HEK293 (cell line): ENCODE data around the gene TPRG1.

Source experiments
- CTCF ChIA-PET: fragments of 350-600 bp; formaldehyde crosslinking; extraction: SDS; loops from one replicate; lab custom pipeline; 2021; ENCODE audit warnings: antibody characterized with exemption; lab: Yijun Ruan, JAX
- POLR2A ChIA-PET: fragments of 300-600 bp; formaldehyde crosslinking; extraction: SDS; loops from one replicate; lab custom pipeline; 2020; ENCODE audit warnings: antibody characterized with exemption, inconsistent platforms; lab: Yijun Ruan, JAX
- H3K27ac ChIP-seq: fragments of 200-500 bp; sonication (Bioruptor generic); 2 replicates; pipeline ENCODE4 v1.5.1; 2014; ENCODE audit warnings: low read depth, low read length, control low read depth, inconsistent platforms; ENCODE audit errors: extremely low read depth
- H3K36me3 ChIP-seq, 2 experiments: fragments of 200-500 bp in 1 of 2; sonication (Bioruptor generic) in 1 of 2; 1 replicate in 1 of 2; 2 replicates in 1 of 2; pipeline ENCODE4 v1.5.1; 2014 to 2017; ENCODE audit warnings: inconsistent platforms in 2 of 2, low read length in 2 of 2; ENCODE audit not compliant: control insufficient read depth in 2 of 2, insufficient read depth in 1 of 2
- H3K4me1 ChIP-seq: fragments of 200-500 bp; sonication (Bioruptor generic); 2 replicates; pipeline ENCODE4 v1.5.1; 2014; ENCODE audit warnings: mild to moderate bottlenecking, low read length, inconsistent platforms; ENCODE audit not compliant: control insufficient read depth, insufficient read depth
- H3K4me3 ChIP-seq: 2 replicates; pipeline ENCODE4 v1.5.1; 2011; ENCODE audit warnings: low read depth, mild to moderate bottlenecking, control low read depth, low read length, moderate library complexity
- H3K9me3 ChIP-seq: fragments of 200-500 bp; sonication (Bioruptor generic); 2 replicates; pipeline ENCODE4 v1.5.1; 2014; ENCODE audit warnings: low read depth, low read length, inconsistent platforms; ENCODE audit not compliant: control insufficient read depth, insufficient read depth
- GLIS1 ChIP-seq: fragments of 450-650 bp; formaldehyde crosslinking; IDR thresholded peaks from 2 replicates; pipeline ENCODE4 v1.5.1; 2016; ENCODE audit warnings: missing biosample characterization, missing genetic modification characterization
- HOXA7 ChIP-seq: sonication (generic); formaldehyde crosslinking; IDR thresholded peaks from 2 replicates; pipeline ENCODE4 v1.8.1; 2022; ENCODE audit warnings: missing genetic modification reagents, borderline replicate concordance
- KLF9 ChIP-seq: fragments of 450-650 bp; formaldehyde crosslinking; IDR thresholded peaks from 2 replicates; pipeline ENCODE4 v1.5.1; 2016; ENCODE audit warnings: missing biosample characterization, missing genetic modification characterization, low read depth
- WT1 ChIP-seq: fragments of 450-650 bp; formaldehyde crosslinking; IDR thresholded peaks from 2 replicates; pipeline ENCODE4 v1.5.1; 2016; ENCODE audit warnings: missing biosample characterization, missing genetic modification characterization
- ZEB2 ChIP-seq: fragments of 450-650 bp; formaldehyde crosslinking; IDR thresholded peaks from 2 replicates; pipeline ENCODE4 v1.5.1; 2016; ENCODE audit warnings: missing biosample characterization, missing genetic modification characterization
- ZFHX2 ChIP-seq: fragments of 450-650 bp; formaldehyde crosslinking; conservative IDR thresholded peaks from 2 replicates; pipeline ENCODE4 v1.5.1; 2016; ENCODE audit warnings: missing biosample characterization, missing genetic modification characterization
- ZNF112 ChIP-seq: fragments of 450-650 bp; formaldehyde crosslinking; IDR thresholded peaks from 2 replicates; pipeline ENCODE4 v1.5.0; 2017; ENCODE audit warnings: missing biosample characterization, missing genetic modification characterization
- ZNF138 ChIP-seq: fragments of 450-650 bp; formaldehyde crosslinking; IDR thresholded peaks from 2 replicates; pipeline ENCODE4 v1.5.1; 2016; ENCODE audit warnings: missing biosample characterization, missing genetic modification characterization, borderline replicate concordance
- ZNF2 ChIP-seq: fragments of 450-650 bp; formaldehyde crosslinking; IDR thresholded peaks from 2 replicates; pipeline ENCODE4 v1.5.1; 2016; ENCODE audit warnings: missing biosample characterization, missing genetic modification characterization
- ZNF214 ChIP-seq: fragments of 450-650 bp; formaldehyde crosslinking; IDR thresholded peaks from 2 replicates; pipeline ENCODE4 v1.5.1; 2017; ENCODE audit warnings: missing biosample characterization, mild to moderate bottlenecking, missing genetic modification characterization, borderline replicate concordance
- ZNF239 ChIP-seq: fragments of 450-650 bp; formaldehyde crosslinking; IDR thresholded peaks from 2 replicates; pipeline ENCODE4 v1.5.1; 2016; ENCODE audit warnings: missing biosample characterization, missing genetic modification characterization
- ZNF530 ChIP-seq: fragments of 450-650 bp; formaldehyde crosslinking; IDR thresholded peaks from 2 replicates; pipeline ENCODE4 v1.5.1; 2016; ENCODE audit warnings: low read depth, missing biosample characterization, missing genetic modification characterization
- ZNF571 ChIP-seq: fragments of 450-650 bp; formaldehyde crosslinking; IDR thresholded peaks from 2 replicates; pipeline ENCODE4 v1.5.0; 2017; ENCODE audit warnings: missing biosample characterization, missing genetic modification characterization
- ZNF600 ChIP-seq: fragments of 450-650 bp; formaldehyde crosslinking; IDR thresholded peaks from 2 replicates; pipeline ENCODE4 v1.5.1; 2016; ENCODE audit warnings: missing biosample characterization, missing genetic modification characterization
- ZNF621 ChIP-seq: fragments of 450-650 bp; formaldehyde crosslinking; IDR thresholded peaks from 2 replicates; pipeline ENCODE4 v1.5.1; 2017; ENCODE audit warnings: missing biosample characterization, missing genetic modification characterization
- ZNF76 ChIP-seq: fragments of 450-650 bp; formaldehyde crosslinking; IDR thresholded peaks from 2 replicates; pipeline ENCODE4; 2016; ENCODE audit warnings: low read depth, missing biosample characterization, missing genetic modification characterization, borderline replicate concordance
- ZSCAN23 ChIP-seq: fragments of 450-650 bp; formaldehyde crosslinking; IDR thresholded peaks from 2 replicates; pipeline ENCODE4 v1.5.1; 2016; ENCODE audit warnings: missing biosample characterization, missing genetic modification characterization
- TF ChIP-seq, protein P1 (sequence below): fragments of 450-650 bp; formaldehyde crosslinking; IDR thresholded peaks from 2 replicates; pipeline ENCODE4 v1.5.1; 2016; ENCODE audit warnings: missing biosample characterization, missing genetic modification characterization
- TF ChIP-seq, protein P2 (sequence below): fragments of 450-650 bp; formaldehyde crosslinking; conservative IDR thresholded peaks from 2 replicates; pipeline ENCODE4 v1.5.1; 2016; ENCODE audit warnings: low read depth, missing biosample characterization, missing genetic modification characterization
- TF ChIP-seq, protein P3 (sequence below): fragments of 450-650 bp; formaldehyde crosslinking; IDR thresholded peaks from 2 replicates; pipeline ENCODE4 v1.5.1; 2016; ENCODE audit warnings: missing biosample characterization, missing genetic modification characterization
- TF ChIP-seq, protein P4 (sequence below): fragments of 450-650 bp; formaldehyde crosslinking; IDR thresholded peaks from 2 replicates; pipeline ENCODE4 v1.5.1; 2016; ENCODE audit warnings: missing biosample characterization, missing genetic modification characterization

The TPRG1 gene

DNA sequence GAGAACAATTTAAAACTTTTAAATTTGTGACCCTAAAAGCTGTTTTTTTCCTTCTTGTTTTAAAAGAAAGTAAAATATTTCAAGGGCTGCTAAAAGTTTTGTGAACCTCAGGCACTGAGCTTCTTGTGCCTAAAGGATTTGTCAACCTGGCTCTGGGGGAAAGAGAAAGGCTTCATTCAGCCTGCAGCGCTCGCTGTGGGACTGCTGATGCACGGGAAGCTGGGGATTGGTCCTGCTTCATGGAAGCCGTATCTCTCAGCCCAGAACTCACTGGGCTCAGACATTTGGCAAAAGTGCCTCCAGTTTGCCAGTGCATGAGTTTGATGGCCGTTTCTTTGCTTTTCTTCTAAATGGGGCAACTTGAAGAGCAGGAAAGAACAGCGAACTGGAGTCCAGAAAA, 30.8 kb downstream of the TPRG1 start (continued):
- TF ChIP-seq, protein P1, sequence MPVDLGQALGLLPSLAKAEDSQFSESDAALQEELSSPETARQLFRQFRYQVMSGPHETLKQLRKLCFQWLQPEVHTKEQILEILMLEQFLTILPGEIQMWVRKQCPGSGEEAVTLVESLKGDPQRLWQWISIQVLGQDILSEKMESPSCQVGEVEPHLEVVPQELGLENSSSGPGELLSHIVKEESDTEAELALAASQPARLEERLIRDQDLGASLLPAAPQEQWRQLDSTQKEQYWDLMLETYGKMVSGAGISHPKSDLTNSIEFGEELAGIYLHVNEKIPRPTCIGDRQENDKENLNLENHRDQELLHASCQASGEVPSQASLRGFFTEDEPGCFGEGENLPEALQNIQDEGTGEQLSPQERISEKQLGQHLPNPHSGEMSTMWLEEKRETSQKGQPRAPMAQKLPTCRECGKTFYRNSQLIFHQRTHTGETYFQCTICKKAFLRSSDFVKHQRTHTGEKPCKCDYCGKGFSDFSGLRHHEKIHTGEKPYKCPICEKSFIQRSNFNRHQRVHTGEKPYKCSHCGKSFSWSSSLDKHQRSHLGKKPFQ (tag by site-specific recombination): no peak
- TF ChIP-seq HOXA7 (CRISPR knock-in tag) (no peak), ZNF530 (no peak), KLF9 (tag by site-specific recombination) (no peak)
- TF ChIP-seq, protein P2, sequence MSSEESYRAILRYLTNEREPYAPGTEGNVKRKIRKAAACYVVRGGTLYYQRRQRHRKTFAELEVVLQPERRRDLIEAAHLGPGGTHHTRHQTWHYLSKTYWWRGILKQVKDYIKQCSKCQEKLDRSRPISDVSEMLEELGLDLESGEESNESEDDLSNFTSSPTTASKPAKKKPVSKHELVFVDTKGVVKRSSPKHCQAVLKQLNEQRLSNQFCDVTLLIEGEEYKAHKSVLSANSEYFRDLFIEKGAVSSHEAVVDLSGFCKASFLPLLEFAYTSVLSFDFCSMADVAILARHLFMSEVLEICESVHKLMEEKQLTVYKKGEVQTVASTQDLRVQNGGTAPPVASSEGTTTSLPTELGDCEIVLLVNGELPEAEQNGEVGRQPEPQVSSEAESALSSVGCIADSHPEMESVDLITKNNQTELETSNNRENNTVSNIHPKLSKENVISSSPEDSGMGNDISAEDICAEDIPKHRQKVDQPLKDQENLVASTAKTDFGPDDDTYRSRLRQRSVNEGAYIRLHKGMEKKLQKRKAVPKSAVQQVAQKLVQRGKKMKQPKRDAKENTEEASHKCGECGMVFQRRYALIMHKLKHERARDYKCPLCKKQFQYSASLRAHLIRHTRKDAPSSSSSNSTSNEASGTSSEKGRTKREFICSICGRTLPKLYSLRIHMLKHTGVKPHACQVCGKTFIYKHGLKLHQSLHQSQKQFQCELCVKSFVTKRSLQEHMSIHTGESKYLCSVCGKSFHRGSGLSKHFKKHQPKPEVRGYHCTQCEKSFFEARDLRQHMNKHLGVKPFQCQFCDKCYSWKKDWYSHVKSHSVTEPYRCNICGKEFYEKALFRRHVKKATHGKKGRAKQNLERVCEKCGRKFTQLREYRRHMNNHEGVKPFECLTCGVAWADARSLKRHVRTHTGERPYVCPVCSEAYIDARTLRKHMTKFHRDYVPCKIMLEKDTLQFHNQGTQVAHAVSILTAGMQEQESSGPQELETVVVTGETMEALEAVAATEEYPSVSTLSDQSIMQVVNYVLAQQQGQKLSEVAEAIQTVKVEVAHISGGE: no peak
- TF ChIP-seq, all 188 proteins: peak for 0

DNA sequence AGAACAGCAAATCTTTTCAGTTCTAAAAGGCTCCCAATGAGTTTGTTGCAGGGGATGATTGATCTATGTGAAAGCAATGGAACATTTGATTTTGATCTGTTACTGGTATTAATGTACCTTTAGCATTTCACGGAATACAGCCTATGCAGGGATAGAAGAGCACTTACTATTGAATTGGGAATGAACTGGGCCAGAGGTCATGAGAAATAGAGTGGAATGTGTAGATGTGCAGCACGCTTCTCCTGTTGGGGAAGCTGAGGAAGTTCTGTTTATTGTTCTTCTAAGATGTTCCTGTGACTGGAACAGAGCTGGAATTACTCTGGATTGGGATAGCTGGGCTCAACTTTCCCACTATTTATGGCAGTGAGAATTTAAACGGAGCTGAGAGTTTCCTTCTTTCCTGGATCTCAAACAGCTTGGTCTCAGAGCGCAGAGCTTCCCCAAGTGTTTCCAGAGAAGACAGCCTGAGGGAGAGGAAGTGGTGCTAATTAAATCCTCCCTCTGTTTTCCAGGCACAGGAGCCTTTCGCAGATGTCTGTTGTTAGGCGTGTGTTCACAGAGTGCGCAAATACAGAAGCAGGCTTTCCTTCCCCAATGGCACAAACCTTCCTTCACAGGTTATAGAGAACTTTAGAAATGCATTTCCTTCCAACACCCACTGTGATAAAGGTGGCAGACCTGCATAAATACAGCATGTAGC, 32.5 kb downstream of the TPRG1 start:
- H3K4me3 ChIP-seq: no peak overlapping the region
- H3K4me1 ChIP-seq: 0 out of 2 replicates have a peak, but pooled peaks cover 3% of the 10 kb centered on the region
- no peaks in the 10 kb centered on the region for H3K36me3 ChIP-seq
- CTCF ChIA-PET: no interaction called here
- H3K27ac ChIP-seq: no peak overlapping the region
- TF ChIP-seq, protein P3, sequence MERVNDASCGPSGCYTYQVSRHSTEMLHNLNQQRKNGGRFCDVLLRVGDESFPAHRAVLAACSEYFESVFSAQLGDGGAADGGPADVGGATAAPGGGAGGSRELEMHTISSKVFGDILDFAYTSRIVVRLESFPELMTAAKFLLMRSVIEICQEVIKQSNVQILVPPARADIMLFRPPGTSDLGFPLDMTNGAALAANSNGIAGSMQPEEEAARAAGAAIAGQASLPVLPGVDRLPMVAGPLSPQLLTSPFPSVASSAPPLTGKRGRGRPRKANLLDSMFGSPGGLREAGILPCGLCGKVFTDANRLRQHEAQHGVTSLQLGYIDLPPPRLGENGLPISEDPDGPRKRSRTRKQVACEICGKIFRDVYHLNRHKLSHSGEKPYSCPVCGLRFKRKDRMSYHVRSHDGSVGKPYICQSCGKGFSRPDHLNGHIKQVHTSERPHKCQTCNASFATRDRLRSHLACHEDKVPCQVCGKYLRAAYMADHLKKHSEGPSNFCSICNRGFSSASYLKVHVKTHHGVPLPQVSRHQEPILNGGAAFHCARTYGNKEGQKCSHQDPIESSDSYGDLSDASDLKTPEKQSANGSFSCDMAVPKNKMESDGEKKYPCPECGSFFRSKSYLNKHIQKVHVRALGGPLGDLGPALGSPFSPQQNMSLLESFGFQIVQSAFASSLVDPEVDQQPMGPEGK (tag by site-specific recombination): no peak
- TF ChIP-seq ZNF76 (tag by site-specific recombination): no peak
- TF ChIP-seq GLIS1 (tag by site-specific recombination): no peak
- no peak for TF ChIP-seq WT1 (tag by site-specific recombination)
- no peak for TF ChIP-seq ZEB2 (tag by site-specific recombination)
- TF ChIP-seq ZNF112 (tag by site-specific recombination): no peak
- TF ChIP-seq ZNF138 (tag by site-specific recombination): no peak
- TF ChIP-seq ZNF214 (tag by site-specific recombination): no peak
- TF ChIP-seq ZNF239 (tag by site-specific recombination): no peak
- H3K9me3 ChIP-seq: no peaks in the 10 kb centered on the region
- POLR2A ChIA-PET: no interaction called here

DNA sequence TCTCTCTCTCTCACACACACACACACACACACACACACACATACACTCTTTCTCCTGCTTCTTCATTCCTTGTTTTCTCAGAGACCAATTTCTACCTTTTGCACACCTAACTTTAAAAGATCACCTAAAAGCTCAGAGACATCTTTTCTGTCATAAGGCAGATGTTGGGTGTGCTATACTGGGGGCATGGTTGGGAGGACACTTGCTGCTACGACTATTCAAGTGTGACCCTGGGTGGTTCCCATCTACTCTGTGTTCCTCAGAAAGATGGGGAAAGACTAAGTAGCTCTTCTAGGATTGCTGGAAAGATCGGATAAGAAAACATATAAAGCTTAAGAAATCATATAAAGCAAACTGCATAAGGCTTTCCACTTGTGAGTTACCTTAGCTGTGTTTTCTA, 33.2 kb downstream of the TPRG1 start:
- CTCF ChIA-PET: interaction anchor here (0.7 to 1.0 kb wide), 2 partner anchors 10 to 27 kb away, joined by 3 to 4 read pairs; no protein-coding TSS in a partner anchor
- Histone ChIP-seq H3K4me1 (0 out of 2 replicates have a peak, but pooled peaks cover 3% of the 10 kb centered on the region), H3K9me3 (no peaks in the 10 kb centered on the region), H3K4me3 (no peak overlapping the region), H3K36me3 (no peaks in the 10 kb centered on the region), H3K27ac (no peak overlapping the region)
- POLR2A ChIA-PET: no interaction called here
- TF ChIP-seq ZNF600 (tag by site-specific recombination) (no peak), ZSCAN23 (tag by site-specific recombination) (no peak), ZNF2 (tag by site-specific recombination) (no peak), ZNF571 (tag by site-specific recombination) (no peak), ZFHX2 (no peak), ZNF621 (tag by site-specific recombination) (no peak)
- TF ChIP-seq, protein P4, sequence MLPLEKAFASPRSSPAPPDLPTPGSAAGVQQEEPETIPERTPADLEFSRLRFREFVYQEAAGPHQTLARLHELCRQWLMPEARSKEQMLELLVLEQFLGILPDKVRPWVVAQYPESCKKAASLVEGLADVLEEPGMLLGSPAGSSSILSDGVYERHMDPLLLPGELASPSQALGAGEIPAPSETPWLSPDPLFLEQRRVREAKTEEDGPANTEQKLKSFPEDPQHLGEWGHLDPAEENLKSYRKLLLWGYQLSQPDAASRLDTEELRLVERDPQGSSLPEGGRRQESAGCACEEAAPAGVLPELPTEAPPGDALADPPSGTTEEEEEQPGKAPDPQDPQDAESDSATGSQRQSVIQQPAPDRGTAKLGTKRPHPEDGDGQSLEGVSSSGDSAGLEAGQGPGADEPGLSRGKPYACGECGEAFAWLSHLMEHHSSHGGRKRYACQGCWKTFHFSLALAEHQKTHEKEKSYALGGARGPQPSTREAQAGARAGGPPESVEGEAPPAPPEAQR (tag by site-specific recombination): no peak
